NCI-H526 (cell line): Measurements from ENCODE around the gene TMCC1.
"Not testable (repeated sequence)": the region's sequence is repeated elsewhere in the genome, so short reads cannot be mapped to it uniquely, and the experiment has no call there.

Experiments used
- DNase-seq, 2 experiments: peaks; one replicate each; lab custom pipeline; 2025; lab: John Stamatoyannopoulos, UW

Gene TMCC1

GRCh38 chr3:129893581-129894070 is at the start of gene TMCC1:
Gene TMCC1, minus strand, starts transcription at chr3:129893711.
- peak; percentile 86 to 96 for DNase-seq

- DNase-seq = no peak
These were observed 49.5 kb upstream of the TMCC1 start for GRCh38 chr3:129943020-129943419.

GRCh38 chr3:129942296-129942695 is 48.8 kb upstream of the TMCC1 start:
- peak; percentile 36 to 80 for DNase-seq

GRCh38 chr3:129940086-129940485 is 46.6 kb upstream of the TMCC1 start:
- no peak for DNase-seq

- DNase-seq = no peak
These were observed 44.8 kb upstream of the TMCC1 start for GRCh38 chr3:129938140-129938930.

- no peak for DNase-seq
These were observed 44.2 kb upstream of the TMCC1 start for GRCh38 chr3:129937717-129938116.

- peak in 1 of 2 experiments; percentile 14 for DNase-seq
These were observed 43.2 kb upstream of the TMCC1 start for GRCh38 chr3:129936757-129937156.

GRCh38 chr3:129934234-129935123 is 41.0 kb upstream of the TMCC1 start:
- peak; percentile 19 to 54 for DNase-seq

- no peak for DNase-seq
These were observed 40.0 kb upstream of the TMCC1 start for GRCh38 chr3:129933471-129933870.

GRCh38 chr3:129929383-129929782 is 35.9 kb upstream of the TMCC1 start:
- no peak for DNase-seq

- DNase-seq = no peak
These were observed 33.6 kb upstream of the TMCC1 start for GRCh38 chr3:129927072-129927471.

- no peak for DNase-seq
These were observed 26.3 kb upstream of the TMCC1 start for GRCh38 chr3:129919806-129920205.

GRCh38 chr3:129919357-129919756 is 25.8 kb upstream of the TMCC1 start:
- DNase-seq = no peak

GRCh38 chr3:129918461-129918860 is 24.9 kb upstream of the TMCC1 start:
- no peak for DNase-seq

- no peak for DNase-seq
These were observed 24.0 kb upstream of the TMCC1 start for GRCh38 chr3:129917423-129918007.

GRCh38 chr3:129913618-129914017 is 20.1 kb upstream of the TMCC1 start:
- DNase-seq = no peak

GRCh38 chr3:129911261-129911861 is 17.9 kb upstream of the TMCC1 start:
- DNase-seq = no peak

- DNase-seq = not testable (repeated sequence)
These were observed 15.7 kb upstream of the TMCC1 start for GRCh38 chr3:129909235-129909634.

- DNase-seq = no peak
These were observed 14.9 kb upstream of the TMCC1 start for GRCh38 chr3:129908417-129908816.

- not testable (repeated sequence) for DNase-seq
These were observed 7.8 kb upstream of the TMCC1 start for GRCh38 chr3:129901272-129901671.

GRCh38 chr3:129897026-129897425 is 3.5 kb upstream of the TMCC1 start:
- no peak for DNase-seq
